BLaER1 (cell line): ENCODE results near the gene MYORG.
"Not testable (repeated sequence)": the region's sequence is repeated elsewhere in the genome, so short reads cannot be mapped to it uniquely, and the experiment has no call there.

Source experiments
- H3K27ac ChIP-seq: shearing (Covaris generic); formaldehyde crosslinking; 2 replicates; pipeline ENCODE4 v1.8.1; 2022
- H3K27me3 ChIP-seq: shearing (Covaris generic); formaldehyde crosslinking; 2 replicates; pipeline ENCODE4 v1.8.1; 2022
- H3K36me3 ChIP-seq: shearing (Covaris generic); formaldehyde crosslinking; 2 replicates; pipeline ENCODE4 v1.8.1; 2022
- H3K4me1 ChIP-seq: shearing (Covaris generic); formaldehyde crosslinking; 2 replicates; pipeline ENCODE4 v1.8.1; 2022
- H3K4me2 ChIP-seq: shearing (Covaris generic); formaldehyde crosslinking; 2 replicates; pipeline ENCODE4 v1.8.1; 2022
- H3K4me3 ChIP-seq: shearing (Covaris generic); formaldehyde crosslinking; 2 replicates; pipeline ENCODE4 v1.8.1; 2022
- H3K9ac ChIP-seq: shearing (Covaris generic); formaldehyde crosslinking; 2 replicates; pipeline ENCODE4 v1.8.1; 2022
- H3K9me3 ChIP-seq: shearing (Covaris generic); formaldehyde crosslinking; 2 replicates; pipeline ENCODE4 v1.8.1; 2022
- H4K20me1 ChIP-seq: shearing (Covaris generic); formaldehyde crosslinking; 2 replicates; pipeline ENCODE4 v1.8.1; 2022
- Cebpa-rat ChIP-seq: shearing (Covaris generic); IDR thresholded peaks from 2 replicates; pipeline ENCODE4 v1.8.1; 2022

Gene MYORG

GRCh38 chr9:34349324-34349723 is 27.4 kb downstream of the MYORG start:
- Histone ChIP-seq H3K27ac (no peak overlapping the region), H3K4me3 (no peak overlapping the region), H3K36me3 (peaks cover 4% of the 10 kb centered on the region; the same call in 1 of the 2 replicates), H3K4me2 (no peak overlapping the region), H4K20me1 (no peaks in the 10 kb centered on the region), H3K4me1 (no peaks in the 10 kb centered on the region), H3K9me3 (no peaks in the 10 kb centered on the region), H3K9ac (no peak overlapping the region), H3K27me3 (no peaks in the 10 kb centered on the region)
- no peak for TF ChIP-seq Cebpa-rat

- no peak for TF ChIP-seq Cebpa-rat
- Histone ChIP-seq H3K4me3 (no peak overlapping the region), H3K4me1 (no peaks in the 10 kb centered on the region), H3K36me3 (peaks cover 20% of the 10 kb centered on the region), H3K9ac (no peak overlapping the region), H3K27me3 (no peaks in the 10 kb centered on the region), H4K20me1 (no peaks in the 10 kb centered on the region), H3K27ac (no peak overlapping the region), H3K4me2 (no peak overlapping the region), H3K9me3 (no peaks in the 10 kb centered on the region)
Observed at GRCh38 chr9:34347800-34348158, 28.9 kb downstream of the MYORG start.

GRCh38 chr9:34346873-34347799 is 29.6 kb downstream of the MYORG start:
- no peak for TF ChIP-seq Cebpa-rat
- H3K36me3 ChIP-seq, result peaks cover 26% of the 10 kb centered on the region

GRCh38 chr9:34343605-34344004 is 33.1 kb downstream of the MYORG start:
- H4K20me1 ChIP-seq, result no peaks in the 10 kb centered on the region
- no peaks in the 10 kb centered on the region for H3K27me3 ChIP-seq
- no peak overlapping the region for H3K4me3 ChIP-seq
- no peaks in the 10 kb centered on the region for H3K9me3 ChIP-seq
- no peak for TF ChIP-seq Cebpa-rat
- H3K36me3 ChIP-seq, result peaks cover 62% of the 10 kb centered on the region
- no peak overlapping the region for H3K27ac ChIP-seq
- H3K4me1 ChIP-seq, result no peaks in the 10 kb centered on the region
- no peak overlapping the region for H3K4me2 ChIP-seq
- H3K9ac ChIP-seq, result no peak overlapping the region

More at GRCh38 chr9:34346873-34347799, 29.6 kb downstream of the MYORG start:
- Histone ChIP-seq H3K4me2 (no peak overlapping the region), H3K27me3 (no peaks in the 10 kb centered on the region), H3K9ac (no peak overlapping the region), H3K4me1 (no peaks in the 10 kb centered on the region), H3K4me3 (no peak overlapping the region), H3K9me3 (no peaks in the 10 kb centered on the region), H3K27ac (no peak overlapping the region), H4K20me1 (no peaks in the 10 kb centered on the region)

- no peak overlapping the region for H3K4me2 ChIP-seq
- no peaks in the 10 kb centered on the region for H3K27me3 ChIP-seq
- H3K9ac ChIP-seq, result no peak overlapping the region
- H4K20me1 ChIP-seq, result no peaks in the 10 kb centered on the region
- no peaks in the 10 kb centered on the region for H3K4me1 ChIP-seq
- H3K9me3 ChIP-seq, result no peaks in the 10 kb centered on the region
- H3K36me3 ChIP-seq, result peaks cover 65% of the 10 kb centered on the region
- no peak overlapping the region for H3K4me3 ChIP-seq
- no peak overlapping the region for H3K27ac ChIP-seq
- no peak for TF ChIP-seq Cebpa-rat
Observed at GRCh38 chr9:34343090-34343489, 33.6 kb downstream of the MYORG start.

- Histone ChIP-seq H3K27ac (no peak overlapping the region), H4K20me1 (no peaks in the 10 kb centered on the region), H3K4me1 (no peaks in the 10 kb centered on the region), H3K27me3 (no peaks in the 10 kb centered on the region), H3K9ac (no peak overlapping the region), H3K4me3 (no peak overlapping the region), H3K9me3 (no peaks in the 10 kb centered on the region), H3K4me2 (no peak overlapping the region), H3K36me3 (peaks cover 66% of the 10 kb centered on the region)
- no peak for TF ChIP-seq Cebpa-rat
Observed at GRCh38 chr9:34341659-34342295, 34.9 kb downstream of the MYORG start.

GRCh38 chr9:34338665-34339385 is 37.9 kb downstream of the MYORG start:
- no peaks in the 10 kb centered on the region for H3K9me3 ChIP-seq
- no peaks in the 10 kb centered on the region for H3K27me3 ChIP-seq
- no peak overlapping the region for H3K27ac ChIP-seq
- TF ChIP-seq Cebpa-rat, result no peak
- peaks cover 73% of the 10 kb centered on the region for H3K36me3 ChIP-seq
- no peak overlapping the region for H3K9ac ChIP-seq
- 0 out of 2 replicates have a peak, but pooled peaks cover 6% of the 10 kb centered on the region for H4K20me1 ChIP-seq
- peaks cover 7% of the 10 kb centered on the region; the same call in 1 of the 2 replicates for H3K4me1 ChIP-seq
- no peak overlapping the region for H3K4me3 ChIP-seq
- no peak overlapping the region for H3K4me2 ChIP-seq

GRCh38 chr9:34338079-34338478 is 38.6 kb downstream of the MYORG start:
- H3K4me1 ChIP-seq, result not testable (repeated sequence)

GRCh38 chr9:34337403-34337802 is 39.3 kb downstream of the MYORG start:
- Histone ChIP-seq H3K27ac (no peak overlapping the region), H3K9ac (no peak overlapping the region), H3K9me3 (no peaks in the 10 kb centered on the region), H3K27me3 (no peaks in the 10 kb centered on the region), H3K36me3 (peaks cover 59% of the 10 kb centered on the region), H3K4me1 (peaks cover 7% of the 10 kb centered on the region; the same call in 1 of the 2 replicates), H3K4me3 (no peak overlapping the region), H3K4me2 (no peak overlapping the region), H4K20me1 (0 out of 2 replicates have a peak, but pooled peaks cover 6% of the 10 kb centered on the region)
- TF ChIP-seq Cebpa-rat, result no peak

More at GRCh38 chr9:34338079-34338478, 38.6 kb downstream of the MYORG start:
- not testable (repeated sequence) for H4K20me1 ChIP-seq, H3K27ac ChIP-seq, H3K9ac ChIP-seq, H3K9me3 ChIP-seq, H3K4me2 ChIP-seq, H3K4me3 ChIP-seq, H3K27me3 ChIP-seq
- peaks cover 66% of the 10 kb centered on the region for H3K36me3 ChIP-seq
